HUES64 (cell line): ENCODE measurements around the gene ADAMTS7.
"Not testable (repeated sequence)": the region's sequence is repeated elsewhere in the genome, so short reads cannot be mapped to it uniquely, and the experiment has no call there.

Experiments
- H3K27ac ChIP-seq: 2 replicates; pipeline ENCODE4 v1.7.0; 2013; ENCODE audit warnings: low read depth, low read length, inconsistent platforms
- H3K27me3 ChIP-seq: 2 replicates; pipeline ENCODE4 v1.6.1; 2013; ENCODE audit warnings: mild to moderate bottlenecking, low read length; ENCODE audit not compliant: insufficient read depth
- H3K36me3 ChIP-seq: 2 replicates; pipeline ENCODE4 v1.6.1; 2013; ENCODE audit warnings: mild to moderate bottlenecking, low read length; ENCODE audit not compliant: insufficient read depth
- H3K4me1 ChIP-seq: 2 replicates; pipeline ENCODE4 v1.6.1; 2013; ENCODE audit warnings: mild to moderate bottlenecking, low read length, moderate library complexity; ENCODE audit not compliant: insufficient read depth
- H3K4me3 ChIP-seq: 2 replicates; pipeline ENCODE4 v1.5.1; 2013; ENCODE audit warnings: mild to moderate bottlenecking, low read length, moderate library complexity
- H3K9ac ChIP-seq: 2 replicates; pipeline ENCODE4 v1.6.1; 2013; ENCODE audit warnings: mild to moderate bottlenecking, low read depth, low read length
- H3K9me3 ChIP-seq: 2 replicates; pipeline ENCODE4 v1.6.1; 2013; ENCODE audit warnings: low read depth, low read length; ENCODE audit not compliant: insufficient read depth
- WGBS: fragments of 150-250, 120-280 bp; methylation state at CpG from one replicate; pipeline ENCODE4 v1.1.7; 2013; ENCODE audit warnings: missing lambda C conversion rate; 5-methylcytosine and 5-hydroxymethylcytosine counted together

ADAMTS7 gene

DNA sequence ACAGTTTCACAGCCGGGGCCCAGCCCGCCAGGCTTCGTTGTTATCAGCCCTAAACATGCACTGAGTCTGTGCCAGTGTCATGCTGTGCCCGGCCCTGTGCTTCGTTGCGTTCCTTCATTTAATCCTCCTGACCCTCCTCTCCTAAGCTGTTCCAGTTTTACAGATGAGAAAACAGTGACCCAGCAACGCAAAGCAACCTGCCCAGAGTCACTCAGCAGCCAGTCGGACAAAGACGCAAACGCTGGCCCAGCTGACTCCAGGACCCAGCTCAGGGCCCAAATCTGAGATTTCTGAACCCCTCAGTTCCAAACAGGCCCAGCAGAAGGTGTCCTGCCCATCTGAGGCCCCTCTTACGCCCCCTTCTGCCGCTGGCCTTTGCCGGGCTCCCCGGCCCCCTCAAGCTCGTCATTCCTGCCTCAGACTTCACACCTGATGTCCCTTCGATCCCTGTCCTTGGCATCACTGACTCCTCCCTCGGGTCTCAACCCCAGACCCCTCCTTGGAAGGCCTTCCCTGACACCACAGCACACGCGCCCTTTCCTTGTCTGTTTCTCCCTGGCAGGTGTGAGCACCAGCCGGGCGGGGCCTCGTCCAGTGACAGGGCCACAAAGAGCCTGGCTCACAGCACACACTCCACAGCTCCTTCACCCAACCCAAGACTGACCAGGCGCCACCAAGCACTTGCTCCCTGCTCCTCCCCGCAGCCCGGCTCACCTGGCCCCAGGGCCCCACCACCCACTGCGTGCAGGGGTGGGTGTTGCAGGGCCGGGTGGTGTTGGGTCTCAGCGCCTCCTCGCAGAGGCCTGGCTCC is 48.1 kb downstream of the ADAMTS7 start:
- Histone ChIP-seq H3K36me3 (no peaks in the 10 kb centered on the region), H3K9ac (no peak overlapping the region), H3K9me3 (no peaks in the 10 kb centered on the region), H3K4me3 (no peak overlapping the region), H3K27me3 (no peaks in the 10 kb centered on the region), H3K27ac (no peak overlapping the region), H3K4me1 (peaks cover 1% of the 10 kb centered on the region; the same call in 1 of the 2 replicates)
- WGBS: 95% methylated on average over 29 of the region's 29 CpGs

DNA sequence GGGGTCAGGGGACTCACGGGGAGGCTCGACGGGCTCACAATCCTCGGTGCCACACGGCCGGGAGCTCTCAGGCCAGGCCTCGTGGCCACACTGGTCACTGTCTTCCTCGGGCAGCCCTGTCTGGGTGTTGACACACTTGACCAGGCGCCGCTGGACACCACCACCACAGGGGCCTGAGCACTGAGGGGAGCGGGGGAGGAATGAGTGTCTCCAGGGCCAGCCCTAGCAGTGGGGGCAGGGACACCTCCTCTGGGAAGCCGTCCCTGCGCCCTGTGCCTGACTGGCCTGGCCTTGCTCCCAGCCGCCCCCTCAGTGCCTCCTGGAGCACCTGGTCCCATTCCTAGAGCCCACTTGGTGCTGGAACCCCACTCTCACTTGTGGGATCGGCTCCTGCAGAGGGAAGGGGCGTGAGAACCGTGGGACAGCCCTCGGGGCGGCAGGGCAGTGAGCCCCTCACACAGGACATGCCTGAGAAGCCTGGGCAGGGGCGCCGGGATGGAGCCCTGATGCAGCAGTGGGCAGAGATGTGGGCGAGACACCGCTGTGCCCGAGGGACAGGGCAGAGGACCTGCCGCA is 48.8 kb downstream of the ADAMTS7 start:
- H3K4me1 ChIP-seq, H3K27me3 ChIP-seq, H3K4me3 ChIP-seq, H3K27ac ChIP-seq, H3K36me3 ChIP-seq, H3K9ac ChIP-seq, H3K9me3 ChIP-seq: not testable (repeated sequence)
- WGBS: 78% methylated on average over 25 of the region's 25 CpGs

DNA sequence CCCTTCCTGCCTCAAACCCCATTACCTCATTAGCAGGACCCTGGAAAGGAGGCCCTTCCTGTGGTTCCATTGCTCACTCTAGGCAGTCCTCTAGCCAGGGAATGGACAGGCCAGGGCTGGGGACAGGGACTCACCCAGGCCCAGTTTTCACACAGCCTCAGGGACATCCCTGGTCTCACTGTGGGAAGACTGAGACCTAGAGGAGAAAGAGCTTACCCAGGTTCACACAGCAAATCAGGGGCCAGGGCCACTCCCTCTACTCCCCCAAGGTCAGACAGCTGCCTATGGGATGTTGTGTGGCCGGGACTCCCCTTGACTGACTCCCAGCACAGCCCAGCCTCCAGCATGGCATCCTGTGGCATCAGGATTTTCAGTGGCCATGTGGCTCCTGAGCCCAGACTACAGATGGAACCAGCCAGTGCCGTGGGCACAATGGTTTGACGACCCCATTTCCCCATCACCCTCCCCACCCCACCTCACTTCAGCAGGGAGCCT is 49.3 kb downstream of the ADAMTS7 start:
- no peaks in the 10 kb centered on the region for H3K36me3 ChIP-seq
- H3K27me3 ChIP-seq: no peaks in the 10 kb centered on the region
- H3K27ac ChIP-seq: no peak overlapping the region
- no peak overlapping the region for H3K4me3 ChIP-seq
- H3K4me1 ChIP-seq: no peaks in the 10 kb centered on the region
- no peak overlapping the region for H3K9ac ChIP-seq
- 91% methylated on average over 3 of the region's 3 CpGs for WGBS
- no peaks in the 10 kb centered on the region for H3K9me3 ChIP-seq

DNA sequence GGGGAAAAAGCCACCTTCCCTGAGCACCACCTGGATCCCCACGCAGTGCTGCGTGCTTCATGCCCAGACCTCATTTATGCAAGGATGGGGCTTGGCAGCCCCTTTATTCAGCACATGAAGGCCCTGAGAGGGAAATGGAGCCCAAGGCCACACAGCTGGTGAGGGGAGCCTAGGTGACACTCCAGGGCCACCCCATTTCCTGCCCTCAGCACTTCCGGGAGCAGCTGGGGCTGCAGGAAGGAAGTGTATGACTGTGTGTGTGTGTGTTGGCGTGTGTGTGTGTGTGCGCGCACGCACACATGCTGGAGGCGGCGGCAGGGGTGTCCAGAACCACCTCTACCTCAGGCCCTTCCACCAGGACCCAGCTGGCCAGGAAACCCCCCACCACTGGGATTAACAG is 49.8 kb downstream of the ADAMTS7 start:
- H3K9ac ChIP-seq, H3K9me3 ChIP-seq, H3K4me3 ChIP-seq, H3K4me1 ChIP-seq, H3K27me3 ChIP-seq, H3K27ac ChIP-seq, H3K36me3 ChIP-seq: not testable (repeated sequence)
- 92% methylated on average over 5 of the region's 9 CpGs for WGBS

DNA sequence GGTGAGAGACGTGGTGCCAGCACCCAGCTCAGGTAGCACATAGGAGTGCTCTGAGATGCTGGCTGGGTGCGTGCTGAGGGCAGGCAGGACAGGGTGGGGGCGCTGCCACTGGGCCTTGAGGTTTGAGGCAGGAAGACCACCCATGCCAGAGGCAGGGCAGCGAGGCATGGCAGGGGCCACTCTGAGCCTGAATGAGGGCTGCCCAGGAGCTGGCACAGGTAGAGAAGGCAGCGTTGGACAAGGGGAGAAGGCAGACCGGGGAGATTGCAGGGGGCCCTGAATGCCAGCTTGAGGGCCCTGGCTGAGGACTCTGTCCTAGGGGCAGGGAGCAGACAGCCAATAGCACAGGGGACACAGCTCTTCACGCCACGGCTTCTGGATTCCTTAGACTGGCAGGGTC is 50.2 kb downstream of the ADAMTS7 start:
- Histone ChIP-seq H3K27me3 (no peaks in the 10 kb centered on the region), H3K27ac (no peak overlapping the region), H3K9ac (no peak overlapping the region), H3K4me1 (no peaks in the 10 kb centered on the region), H3K4me3 (no peak overlapping the region), H3K36me3 (no peaks in the 10 kb centered on the region), H3K9me3 (no peaks in the 10 kb centered on the region)
- WGBS: 91% methylated on average over 7 of the region's 8 CpGs

DNA sequence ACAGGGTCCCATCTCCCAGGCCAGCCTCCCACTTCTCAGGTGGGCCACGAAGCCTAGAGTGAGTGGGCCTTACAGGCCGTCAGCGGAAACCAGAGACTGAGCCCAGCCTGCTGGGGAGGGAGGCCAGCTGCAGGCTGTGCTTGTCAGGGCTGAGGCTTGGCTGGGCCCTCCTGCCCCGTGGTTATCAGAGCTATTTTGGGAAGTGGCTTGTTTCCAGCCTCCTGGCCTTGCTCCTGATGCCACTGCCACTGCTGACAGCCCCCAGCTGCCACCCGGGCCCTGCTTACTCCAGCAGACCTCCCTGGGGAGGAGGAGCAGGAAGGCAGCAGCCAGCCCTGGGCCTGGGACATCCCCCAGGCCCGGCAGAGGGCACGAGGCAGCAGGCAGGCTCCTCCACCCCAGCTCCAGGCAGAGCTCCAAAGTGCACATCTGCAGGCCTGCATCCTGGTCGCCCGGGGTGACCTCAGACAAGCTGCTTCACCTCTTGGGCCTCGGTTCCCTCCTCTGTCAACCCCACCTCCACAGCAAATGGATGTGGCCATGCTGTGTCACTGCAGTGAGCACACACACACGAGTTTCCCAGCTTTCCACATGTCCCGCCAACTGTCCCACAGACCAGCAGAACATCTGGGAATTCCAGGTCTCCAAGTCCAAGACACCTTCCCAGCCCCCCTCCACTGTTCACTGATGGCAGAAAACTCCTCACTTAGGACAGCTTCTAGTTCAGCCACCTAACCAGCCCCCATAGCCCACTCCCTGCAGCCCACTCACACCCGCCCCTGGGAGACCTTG is 51.0 kb downstream of the ADAMTS7 start:
- H3K9ac ChIP-seq, H3K9me3 ChIP-seq, H3K36me3 ChIP-seq, H3K27ac ChIP-seq, H3K4me3 ChIP-seq, H3K4me1 ChIP-seq, H3K27me3 ChIP-seq: not testable (repeated sequence)
- WGBS: 93% methylated on average over 8 of the region's 13 CpGs

DNA sequence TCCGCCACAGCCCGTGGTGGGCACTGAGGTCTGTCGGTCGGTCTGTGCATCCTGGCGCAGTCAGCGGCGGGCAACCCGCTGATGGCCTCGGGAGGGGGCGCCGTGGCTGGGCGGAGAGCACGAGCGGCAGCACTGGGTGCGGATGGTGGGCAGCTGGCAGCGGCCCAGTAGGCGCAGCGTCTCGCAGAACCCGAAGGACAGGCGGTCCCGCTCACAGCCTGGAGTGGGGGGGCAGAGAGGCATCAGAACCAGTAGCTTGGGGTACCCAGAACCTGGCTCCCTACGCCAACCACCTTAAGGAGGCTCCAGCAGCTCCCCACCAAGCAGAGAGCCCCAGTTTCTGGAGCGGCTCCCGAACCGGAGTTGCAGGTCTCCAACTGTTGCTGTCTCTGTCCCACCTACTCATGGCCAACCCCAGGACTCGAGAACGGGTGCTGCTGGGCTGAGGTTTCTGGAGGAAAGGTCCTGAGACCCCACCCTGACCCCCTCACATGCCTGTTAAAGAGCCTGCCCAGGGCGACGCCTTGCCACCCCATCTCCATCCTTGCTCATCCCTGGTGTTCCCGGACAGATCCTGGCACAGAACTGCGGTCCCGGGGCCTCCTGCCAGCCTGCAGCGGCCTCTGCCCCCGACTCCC is 51.8 kb downstream of the ADAMTS7 start:
- H3K27ac ChIP-seq, H3K36me3 ChIP-seq, H3K4me1 ChIP-seq, H3K9ac ChIP-seq, H3K27me3 ChIP-seq, H3K4me3 ChIP-seq, H3K9me3 ChIP-seq: not testable (repeated sequence)
- 92% methylated on average over 35 of the region's 35 CpGs for WGBS

DNA sequence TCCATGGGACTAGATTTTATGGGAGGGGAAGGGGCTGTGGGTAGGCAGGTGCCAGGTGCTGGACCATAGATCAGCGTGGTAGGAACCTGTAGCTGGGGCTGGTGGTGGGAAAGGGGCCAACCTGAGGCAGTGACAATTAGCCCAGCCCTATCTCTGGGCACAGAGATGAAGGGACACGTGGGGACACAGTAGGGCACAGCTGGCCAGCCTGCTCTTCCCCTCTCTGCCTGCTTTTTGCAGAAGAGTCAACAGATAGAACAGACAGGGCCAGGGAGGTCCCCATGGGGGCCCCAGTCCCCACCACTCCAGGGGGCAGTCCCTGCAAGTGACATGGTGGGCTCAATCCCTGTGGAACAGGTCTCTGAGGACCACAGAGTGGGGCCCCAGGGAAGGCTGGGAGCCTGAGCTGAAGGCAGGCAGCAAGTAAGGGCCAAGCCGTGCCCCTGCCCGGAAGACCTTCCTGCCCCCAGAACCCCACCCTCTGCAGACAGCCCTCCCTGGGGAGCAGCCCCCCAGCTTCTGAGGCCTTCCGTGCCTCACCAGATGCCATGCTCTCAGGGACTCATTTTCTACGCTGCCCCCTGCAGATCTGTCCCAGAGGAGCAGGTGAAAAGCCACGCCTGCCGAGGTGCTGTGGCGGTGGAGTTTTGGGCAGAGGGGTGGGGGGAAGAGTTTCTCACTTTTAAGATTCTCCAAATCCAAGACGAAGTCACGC is 52.6 kb downstream of the ADAMTS7 start:
- not testable (repeated sequence) for H3K4me1 ChIP-seq, H3K9ac ChIP-seq, H3K4me3 ChIP-seq, H3K27me3 ChIP-seq, H3K36me3 ChIP-seq, H3K9me3 ChIP-seq, H3K27ac ChIP-seq
- WGBS: 89% methylated on average over 9 of the region's 11 CpGs

DNA sequence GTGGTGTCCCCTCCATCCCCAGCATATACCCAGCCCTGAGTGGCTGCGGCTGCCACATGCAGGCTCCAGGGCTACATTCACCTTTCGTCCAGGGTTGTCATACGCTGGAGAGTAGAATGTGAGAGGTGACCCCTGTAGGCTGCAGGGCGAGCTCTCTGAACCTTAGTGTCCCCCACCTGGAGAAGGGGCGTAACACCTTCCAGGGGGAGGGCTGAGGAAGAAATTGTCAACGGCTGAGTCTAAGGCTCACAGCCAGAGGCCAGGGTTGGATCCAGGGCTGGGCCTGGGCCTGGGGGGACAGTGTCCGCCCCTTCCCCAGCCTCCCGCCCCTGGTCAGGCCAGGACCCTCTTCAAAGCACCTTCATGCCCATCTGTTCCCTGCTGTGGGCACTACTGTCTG is 53.2 kb downstream of the ADAMTS7 start:
- H3K36me3 ChIP-seq, H3K27me3 ChIP-seq, H3K9me3 ChIP-seq, H3K9ac ChIP-seq, H3K4me3 ChIP-seq, H3K27ac ChIP-seq, H3K4me1 ChIP-seq: not testable (repeated sequence)
- WGBS: 95% methylated on average over 8 of the region's 8 CpGs

DNA sequence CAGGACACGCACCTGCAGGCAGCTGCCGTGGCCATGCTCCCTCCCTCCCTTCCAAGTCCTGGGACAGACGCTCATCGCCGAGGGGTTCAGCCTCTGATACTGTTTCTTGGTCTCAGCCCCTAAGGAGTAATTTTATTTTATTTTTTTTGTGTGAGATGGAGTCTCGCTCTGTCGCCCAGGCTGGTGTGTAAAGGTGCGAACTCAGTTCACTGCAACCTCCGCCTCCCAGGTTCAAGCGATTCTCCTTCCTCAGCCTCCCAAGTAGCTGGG is 53.7 kb downstream of the ADAMTS7 start:
- WGBS: 95% methylated on average over 10 of the region's 10 CpGs
- Histone ChIP-seq H3K36me3 (no peaks in the 10 kb centered on the region), H3K27ac (no peak overlapping the region), H3K4me1 (no peaks in the 10 kb centered on the region), H3K9ac (no peak overlapping the region), H3K9me3 (no peaks in the 10 kb centered on the region), H3K4me3 (no peak overlapping the region), H3K27me3 (no peaks in the 10 kb centered on the region)
